MCF 10A (cell line): ENCODE data around the gene MYO1D. TPM values are rescaled to one million over a fixed set of nuclear protein-coding genes. Genes with fewer than 3 reads are reported as not detected.

ENCODE experiments used
- BruUV-seq: library from RNA; stranded (reverse); fragments of 400-500 nt; replicated peaks from 2 replicates; lab custom pipeline; 2021; lab: Mats Ljungman, UMichigan
- CTCF ChIA-PET: fragments of 300-600 bp; sonication (Branson Sonifier 250); formaldehyde crosslinking; extraction: SDS; loops from one replicate; lab custom pipeline; 2021; ENCODE audit warnings: antibody characterized with exemption, inconsistent platforms; lab: Yijun Ruan, JAX
- POLR2A ChIA-PET: fragments of 300-600, 350-650 bp; sonication (Branson Sonifier 250); formaldehyde crosslinking; extraction: SDS; loops from one replicate; lab custom pipeline; 2020; ENCODE audit warnings: antibody characterized with exemption, inconsistent platforms; lab: Yijun Ruan, JAX
- DNase-seq: peaks from one replicate; pipeline ENCODE4 v3.0.0-alpha.2; 2018; ENCODE audit not compliant: unreplicated experiment
- H3K27ac Mint-ChIP-seq: one replicate; pipeline ENCODE4 v1.8.0; 2022; ENCODE audit warnings: mild to moderate bottlenecking, low read depth, mixed read lengths; ENCODE audit not compliant: unreplicated experiment
- H3K27me3 Mint-ChIP-seq: one replicate; pipeline ENCODE4 v1.8.0; 2022; ENCODE audit warnings: mixed read lengths; ENCODE audit not compliant: insufficient read depth, unreplicated experiment
- H3K36me3 Mint-ChIP-seq: one replicate; pipeline ENCODE4 v1.8.0; 2022; ENCODE audit warnings: mild to moderate bottlenecking, moderate library complexity, mixed read lengths; ENCODE audit not compliant: insufficient read depth, unreplicated experiment
- H3K4me1 Mint-ChIP-seq: one replicate; pipeline ENCODE4 v1.8.0; 2022; ENCODE audit warnings: mixed read lengths; ENCODE audit not compliant: insufficient read depth, unreplicated experiment
- H3K4me3 Mint-ChIP-seq: one replicate; pipeline ENCODE4 v1.8.0; 2022; ENCODE audit warnings: mild to moderate bottlenecking, moderate library complexity, mixed read lengths; ENCODE audit not compliant: unreplicated experiment
- H3K9me3 Mint-ChIP-seq: one replicate; pipeline ENCODE4 v1.8.0; 2022; ENCODE audit warnings: mixed read lengths; ENCODE audit not compliant: unreplicated experiment
- CTCF ChIP-seq: fragments of 200-600 bp; IDR thresholded peaks from one replicate; pipeline ENCODE4 v1.8.0; 2022; ENCODE audit warnings: antibody characterized with exemption, mild to moderate bottlenecking; ENCODE audit not compliant: unreplicated experiment
- intact Hi-C: fragments of 100-400 bp; cut with micrococcal nuclease; formaldehyde crosslinking; loops from 2 replicates; pipeline ENCODE4 v1.14.1; 2022
- total RNA-seq: library from RNA; stranded (reverse); gene quantifications from 2 replicates; pipeline ENCODE4 v1.2.3, GENCODE V29; 2022

MYO1D gene
- total RNA-seq, 1 experiment from 2014 or later, result 30.5 TPM

GRCh38 chr17:32777922-32778321 is 99.0 kb downstream of the MYO1D start:
- DNase-seq, result no peak
- Mint-ChIP-seq H3K36me3 (peaks cover 9% of the 10 kb centered on the region), H3K4me3 (no peak overlapping the region), H3K27me3 (no peaks in the 10 kb centered on the region), H3K27ac (no peak overlapping the region), H3K9me3 (no peaks in the 10 kb centered on the region), H3K4me1 (no peaks in the 10 kb centered on the region)
- no TSS peak for BruUV-seq
- intact Hi-C loops, result no loop called here
- no peak for TF ChIP-seq CTCF
- POLR2A ChIA-PET, result interaction anchor here (0.7 kb wide), 1 partner anchor 1309 kb away, joined by 3 read pairs; no protein-coding TSS in a partner anchor
- CTCF ChIA-PET, result interaction anchor here (0.7 to 8.1 kb wide), 7 partner anchors 7 to 973 kb away, joined by 3 to 213 read pairs (median 10); partner anchors contain the start of gene MYO1D

- no peak for TF ChIP-seq CTCF
- Mint-ChIP-seq H3K4me3 (no peak overlapping the region), H3K27ac (no peak overlapping the region), H3K27me3 (no peaks in the 10 kb centered on the region), H3K36me3 (peaks cover 9% of the 10 kb centered on the region), H3K9me3 (no peaks in the 10 kb centered on the region), H3K4me1 (no peaks in the 10 kb centered on the region)
- ChIA-PET CTCF (interaction anchor here (0.5 to 8.1 kb wide), 9 partner anchors 6 to 973 kb away, joined by 3 to 213 read pairs (median 7); partner anchors contain the start of gene MYO1D), POLR2A (interaction anchor here (0.8 kb wide), 1 partner anchor 58 kb away, joined by 4 read pairs; no protein-coding TSS in a partner anchor)
- intact Hi-C loops, result no loop called here
- no peak for DNase-seq
- no TSS peak for BruUV-seq
Measured at GRCh38 chr17:32777436-32777835, 99.5 kb downstream of the MYO1D start.

GRCh38 chr17:32774695-32775084 is 102.2 kb downstream of the MYO1D start:
- intact Hi-C loops, result no loop called here
- no TSS peak for BruUV-seq

More at GRCh38 chr17:32774695-32775084, 102.2 kb downstream of the MYO1D start:
- H3K4me1 Mint-ChIP-seq, result no peaks in the 10 kb centered on the region
- H3K27ac Mint-ChIP-seq, result no peak overlapping the region
- TF ChIP-seq CTCF, result no peak
- ChIA-PET POLR2A (interaction anchor here (0.5 kb wide), 1 partner anchor 103 kb away, joined by 3 read pairs; the partner anchor contains the start of gene MYO1D), CTCF (interaction anchor here (0.9 to 2.4 kb wide), 3 partner anchors 8 to 102 kb away, joined by 3 to 5 read pairs (median 4); partner anchors contain the start of gene MYO1D)
- H3K36me3 Mint-ChIP-seq, result peaks cover 9% of the 10 kb centered on the region
- no peak for DNase-seq
- H3K4me3 Mint-ChIP-seq, result no peak overlapping the region
- no peaks in the 10 kb centered on the region for H3K9me3 Mint-ChIP-seq
- H3K27me3 Mint-ChIP-seq, result no peaks in the 10 kb centered on the region
